Gastrocnemius medialis (tissue), 4 donors: ENCODE data around the gene SAMD1.

Experiments
- CTCF ChIP-seq, 5 experiments: fragments of 450-650 bp in 3 of 5; fragments of 200-600 bp in 2 of 5; sonication (generic) in 2 of 5; IDR thresholded peaks in 4 of 5; conservative IDR thresholded peaks in 1 of 5; 1 replicate in 4 of 5; 2 replicates in 1 of 5; pipeline ENCODE4 v1.5.1; 2016 to 2019; ENCODE audit warnings: antibody characterized with exemption in 5 of 5, mild to moderate bottlenecking in 3 of 5, moderate library complexity in 3 of 5
- POLR2A ChIP-seq, 2 donors: fragments of 450-650 bp; IDR thresholded peaks; one replicate each; pipeline ENCODE4 v1.6.1; 2017; ENCODE audit warnings: antibody characterized with exemption in 2 of 2, mild to moderate bottlenecking in 2 of 2, moderate library complexity in 2 of 2

- TF ChIP-seq POLR2A (IDR thresholded peaks at IDR 0.05) (no peak), CTCF (IDR thresholded peaks at IDR 0.05 in 4 of 5, conservative IDR thresholded peaks at IDR 0.05 in 1 of 5) (no peak)
Observed at GRCh38 chr19:14106840-14107239, 16.3 kb upstream of the SAMD1 start.
